Glomerular endothelial cell (primary cell): ENCODE results near the gene KIAA1217. TPM values are rescaled to one million over a fixed set of nuclear protein-coding genes. Genes with fewer than 3 reads are reported as not detected.

Experiments
- DNase-seq: peaks from one replicate; pipeline ENCODE4 v3.0.0-alpha.2; 2011; ENCODE audit warnings: low read depth, low spot score; ENCODE audit errors: extremely low read depth
- total RNA-seq: library from RNA; depleted of rRNA; stranded (reverse); fragments of >200 nt; gene quantifications from 2 replicates; pipeline ENCODE4 v1.2.3, GENCODE V29; 2015

The KIAA1217 gene
- total RNA-seq, 1 donor from 2014 or later = 63.1 TPM

- DNase-seq = no peak
Measured at GRCh38 chr10:24394461-24395190, 185.7 kb downstream of the KIAA1217 start.

- no peak for DNase-seq
Measured at GRCh38 chr10:24396396-24396795, 187.5 kb downstream of the KIAA1217 start.

GRCh38 chr10:24397662-24398061 is 188.7 kb downstream of the KIAA1217 start:
- DNase-seq = no peak

- DNase-seq = no peak
Measured at GRCh38 chr10:24404567-24404966, 195.6 kb downstream of the KIAA1217 start.

GRCh38 chr10:24405635-24406034 is 196.7 kb downstream of the KIAA1217 start:
- no peak for DNase-seq

GRCh38 chr10:24406809-24407483 is 198.0 kb downstream of the KIAA1217 start:
- DNase-seq = no peak

GRCh38 chr10:24407928-24408327 is 199.0 kb downstream of the KIAA1217 start:
- DNase-seq = no peak

- no peak for DNase-seq
Measured at GRCh38 chr10:24408365-24408764, 199.4 kb downstream of the KIAA1217 start.

GRCh38 chr10:24414597-24414996 is 205.7 kb downstream of the KIAA1217 start:
- DNase-seq = no peak

- no peak for DNase-seq
Measured at GRCh38 chr10:24415455-24416125, 206.7 kb downstream of the KIAA1217 start.

GRCh38 chr10:24416248-24416647 is 207.3 kb downstream of the KIAA1217 start:
- no peak for DNase-seq

- no peak for DNase-seq
Measured at GRCh38 chr10:24417053-24417452, 208.1 kb downstream of the KIAA1217 start.

- no peak for DNase-seq
Measured at GRCh38 chr10:24418532-24418931, 209.6 kb downstream of the KIAA1217 start.

GRCh38 chr10:24419066-24419465 is 210.1 kb downstream of the KIAA1217 start:
- DNase-seq = no peak

GRCh38 chr10:24425151-24425550 is 216.2 kb downstream of the KIAA1217 start:
- DNase-seq = no peak

- DNase-seq = no peak
Measured at GRCh38 chr10:24427678-24428409, 218.9 kb downstream of the KIAA1217 start.

- no peak for DNase-seq
Measured at GRCh38 chr10:24428410-24428782, 219.5 kb downstream of the KIAA1217 start.

- DNase-seq = no peak
Measured at GRCh38 chr10:24430591-24430990, 221.7 kb downstream of the KIAA1217 start.

- DNase-seq = no peak
Measured at GRCh38 chr10:24432478-24433416, 223.8 kb downstream of the KIAA1217 start.

- DNase-seq = no peak
Measured at GRCh38 chr10:24433705-24434104, 224.8 kb downstream of the KIAA1217 start.
